ENCODE results near the gene SFXN1. TPM values are rescaled to one million over a fixed set of nuclear protein-coding genes. Genes with fewer than 3 reads are reported as not detected.
A peak's percentile ranks its signal among the peaks of the same experiment; 100 is the strongest.

The SFXN1 gene
- total RNA-seq, 1 donor from 2014 or later: 89.4 TPM

DNA sequence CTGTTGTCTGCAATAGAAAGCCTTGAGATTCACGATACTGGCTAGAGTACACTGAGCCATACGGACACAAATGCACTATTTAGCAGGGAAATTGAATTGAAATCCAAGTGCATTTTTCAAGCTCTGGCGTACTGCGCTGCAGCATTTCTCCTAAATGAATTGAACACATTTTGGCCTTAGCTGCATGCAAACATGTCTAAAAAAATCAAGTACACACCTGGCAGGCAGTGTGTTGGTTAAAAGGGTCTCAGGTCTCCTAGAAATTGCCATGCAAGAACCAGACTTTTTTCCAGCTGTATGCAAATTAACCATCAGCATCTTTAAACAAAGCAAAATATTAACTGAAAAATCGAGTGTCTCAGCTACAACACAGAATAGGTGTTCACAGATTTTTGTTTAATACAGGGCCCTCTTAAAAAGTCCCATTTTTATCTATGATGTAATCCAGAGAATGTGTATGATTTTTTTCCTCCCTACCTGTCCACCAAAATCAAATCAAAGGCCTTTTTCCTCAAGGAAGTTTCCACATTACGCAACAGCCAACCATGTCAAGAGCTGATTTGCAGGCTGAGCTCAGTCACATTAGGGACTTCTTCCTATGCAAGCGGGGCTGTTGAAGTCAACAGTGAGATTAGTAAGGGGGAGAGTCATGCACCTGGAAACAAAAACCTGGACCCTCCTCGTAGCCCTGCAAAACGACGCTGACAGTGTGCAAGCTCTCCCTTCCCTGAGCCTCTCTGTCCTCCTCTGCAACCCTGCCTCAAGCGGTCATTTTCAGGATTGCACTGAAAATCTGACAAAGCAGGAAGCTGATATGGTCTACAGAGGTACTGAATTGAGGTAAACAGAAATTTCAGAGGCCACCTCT is 14.1 kb upstream of the SFXN1 start:
- H3K27ac ChIP-seq (ENCODE audit: low read depth, low read length): no peak overlapping the region
- H3K9me3 ChIP-seq (ENCODE audit: insufficient read depth, low read depth, low read length): no peaks in the 10 kb centered on the region
- no peak overlapping the region for H3K4me3 Mint-ChIP-seq (ENCODE audit: unreplicated experiment)
- H3K36me3 Mint-ChIP-seq (ENCODE audit: low read depth, unreplicated experiment): no peaks in the 10 kb centered on the region
- no peak overlapping the region for H3K4me2 ChIP-seq (ENCODE audit: low read length)
- H3K9me3 Mint-ChIP-seq (ENCODE audit: unreplicated experiment): peaks cover 3% of the 10 kb centered on the region
- FAIRE-seq (no peak), DNase-seq (ENCODE audit: low read depth) (no peak)
- peaks cover 10% of the 10 kb centered on the region for H3K27me3 Mint-ChIP-seq (ENCODE audit: low read depth, unreplicated experiment)
- H2AFZ ChIP-seq (ENCODE audit: low read depth, low read length): no peak overlapping the region
- no peaks in the 10 kb centered on the region for H3K4me1 ChIP-seq (ENCODE audit: insufficient read depth, low read length)
- H3K79me2 ChIP-seq (ENCODE audit: insufficient read depth, low read length): no peaks in the 10 kb centered on the region
- H4K20me1 ChIP-seq (ENCODE audit: insufficient read depth, low read length): no peaks in the 10 kb centered on the region
- H3K36me3 ChIP-seq (ENCODE audit: insufficient read depth, low read length): no peaks in the 10 kb centered on the region
- H3K27me3 ChIP-seq (ENCODE audit: insufficient read depth, low read length): peaks cover 6% of the 10 kb centered on the region
- peak; percentile 73 for TF ChIP-seq CTCF (IDR thresholded peaks at IDR 0.05; ENCODE audit: insufficient read depth, low read depth, low read length)
- no peak for TF ChIP-seq EZH2 (IDR thresholded peaks at IDR 0.05; ENCODE audit: insufficient read depth, low read length)
- no peaks in the 10 kb centered on the region for H3K4me1 Mint-ChIP-seq (ENCODE audit: low read depth, unreplicated experiment)
- H3K4me3 ChIP-seq (ENCODE audit: insufficient read depth, low read depth, low read length): no peak overlapping the region
- H3K27ac Mint-ChIP-seq (ENCODE audit: unreplicated experiment): no peak overlapping the region
- H3K9ac ChIP-seq (ENCODE audit: low read length): no peak overlapping the region

DNA sequence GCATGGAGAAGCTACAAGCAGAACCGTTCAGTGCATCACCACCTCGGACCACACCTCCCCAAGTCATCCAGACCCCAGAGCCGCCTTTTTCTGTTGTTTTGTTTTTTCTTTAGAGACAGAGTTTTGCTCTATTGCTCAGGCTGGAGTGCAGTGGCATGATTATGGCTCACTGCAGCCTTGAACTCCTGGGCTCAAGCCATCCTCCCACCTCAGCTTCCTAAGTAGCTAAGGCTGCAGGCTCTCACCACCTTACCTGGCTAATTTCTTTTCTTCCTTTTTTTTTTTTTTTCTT is 13.5 kb upstream of the SFXN1 start:
- H2AFZ ChIP-seq (ENCODE audit: low read depth, low read length): no peak overlapping the region
- no peak for FAIRE-seq

More for the DNA sequence above, 13.5 kb upstream of the SFXN1 start:
- peaks cover 6% of the 10 kb centered on the region for H3K27me3 ChIP-seq (ENCODE audit: insufficient read depth, low read length)
- no peak overlapping the region for H3K27ac ChIP-seq (ENCODE audit: low read depth, low read length)
- no peak overlapping the region for H3K9ac ChIP-seq (ENCODE audit: low read length)
- no peak overlapping the region for H3K4me2 ChIP-seq (ENCODE audit: low read length)
- TF ChIP-seq CTCF (IDR thresholded peaks at IDR 0.05; ENCODE audit: insufficient read depth, low read depth, low read length): no peak
- TF ChIP-seq EZH2 (IDR thresholded peaks at IDR 0.05; ENCODE audit: insufficient read depth, low read length): no peak
- Mint-ChIP-seq H3K27ac (ENCODE audit: unreplicated experiment) (no peak overlapping the region), H3K4me1 (ENCODE audit: low read depth, unreplicated experiment) (no peaks in the 10 kb centered on the region), H3K9me3 (ENCODE audit: unreplicated experiment) (peaks cover 3% of the 10 kb centered on the region), H3K27me3 (ENCODE audit: low read depth, unreplicated experiment) (peaks cover 10% of the 10 kb centered on the region), H3K36me3 (ENCODE audit: low read depth, unreplicated experiment) (no peaks in the 10 kb centered on the region), H3K4me3 (ENCODE audit: unreplicated experiment) (no peak overlapping the region)
- no peak for DNase-seq (ENCODE audit: low read depth)
- H3K36me3 ChIP-seq (ENCODE audit: insufficient read depth, low read length): no peaks in the 10 kb centered on the region
- no peaks in the 10 kb centered on the region for H4K20me1 ChIP-seq (ENCODE audit: insufficient read depth, low read length)
- no peaks in the 10 kb centered on the region for H3K4me1 ChIP-seq (ENCODE audit: insufficient read depth, low read length)
- H3K79me2 ChIP-seq (ENCODE audit: insufficient read depth, low read length): no peaks in the 10 kb centered on the region
- H3K4me3 ChIP-seq (ENCODE audit: insufficient read depth, low read depth, low read length): no peak overlapping the region
- H3K9me3 ChIP-seq (ENCODE audit: insufficient read depth, low read depth, low read length): no peaks in the 10 kb centered on the region
